MM.1S (cell line): ENCODE measurements around the gene LGALS14.
"Not testable (repeated sequence)": the region's sequence is repeated elsewhere in the genome, so short reads cannot be mapped to it uniquely, and the experiment has no call there.

ENCODE experiments used
- DNase-seq: peaks from one replicate; pipeline ENCODE4 v3.0.0-alpha.2; 2015
- H2AFZ ChIP-seq: fragments of 300-600 bp; sonication (generic); 2 replicates; pipeline ENCODE4 v1.6.0; 2016; ENCODE audit warnings: antibody characterized with exemption, low read length
- H3F3A ChIP-seq: fragments of 300-600 bp; sonication (generic); 2 replicates; pipeline ENCODE4 v1.6.1; 2016; ENCODE audit warnings: mild to moderate bottlenecking, antibody characterized with exemption, low read length, moderate library complexity, mixed read lengths; ENCODE audit not compliant: insufficient read depth
- H3K27ac ChIP-seq: fragments of 300-600 bp; sonication (generic); 2 replicates; pipeline ENCODE4 v1.5.1; 2016; ENCODE audit warnings: mild to moderate bottlenecking, low read length
- H3K27me3 ChIP-seq: fragments of 300-600 bp; sonication (generic); replicated peaks from 2 replicates; pipeline ENCODE4 v1.6.0; 2016; ENCODE audit warnings: low read length; ENCODE audit not compliant: insufficient read depth
- H3K36me3 ChIP-seq: fragments of 300-600 bp; sonication (generic); replicated peaks from 2 replicates; pipeline ENCODE4 v1.6.1; 2016; ENCODE audit warnings: mild to moderate bottlenecking, low read length, mixed read lengths; ENCODE audit not compliant: insufficient read depth
- H3K4me1 ChIP-seq: fragments of 300-600 bp; sonication (generic); 2 replicates; pipeline ENCODE4 v1.6.1; 2016; ENCODE audit warnings: low read length, mixed read lengths
- H3K4me2 ChIP-seq: fragments of 300-600 bp; sonication (generic); 2 replicates; pipeline ENCODE4 v1.6.0; 2016; ENCODE audit warnings: low read depth, low read length
- H3K4me3 ChIP-seq: fragments of 300-600 bp; sonication (generic); 2 replicates; pipeline ENCODE4 v1.5.1; 2016; ENCODE audit warnings: low read length, mixed read lengths
- H3K79me2 ChIP-seq: fragments of 300-600 bp; sonication (generic); 2 replicates; pipeline ENCODE4 v1.6.1; 2016; ENCODE audit warnings: mixed run types, low read length, mixed read lengths
- H3K9ac ChIP-seq: fragments of 300-600 bp; sonication (generic); 2 replicates; pipeline ENCODE4 v1.6.1; 2016; ENCODE audit warnings: low read length, mixed read lengths
- H3K9me2 ChIP-seq: fragments of 300-600 bp; sonication (generic); replicated peaks from 2 replicates; pipeline ENCODE4 v1.6.1; 2016; ENCODE audit warnings: mild to moderate bottlenecking, low read length, mixed read lengths; ENCODE audit not compliant: insufficient read depth
- H3K9me3 ChIP-seq: fragments of 300-600 bp; sonication (generic); replicated peaks from 2 replicates; pipeline ENCODE4 v1.6.1; 2016; ENCODE audit warnings: mild to moderate bottlenecking, low read length, mixed read lengths; ENCODE audit not compliant: insufficient read depth
- H4K20me1 ChIP-seq: fragments of 300-600 bp; sonication (generic); 2 replicates; pipeline ENCODE4 v1.6.1; 2016; ENCODE audit warnings: mild to moderate bottlenecking, low read length, moderate library complexity, mixed read lengths; ENCODE audit not compliant: insufficient read depth
- CTCF ChIP-seq: fragments of 300-600 bp; sonication (generic); IDR thresholded peaks from 2 replicates; pipeline ENCODE4 v1.5.1; 2016; ENCODE audit warnings: antibody characterized with exemption, low read length, mixed read lengths
- EZH2 ChIP-seq: fragments of 300-600 bp; sonication (generic); optimal IDR thresholded peaks from 2 replicates; pipeline ENCODE3; 2017; ENCODE audit warnings: low read depth, mild to moderate bottlenecking, antibody characterized with exemption, low read length, mixed read lengths
- EZH2phosphoT487 ChIP-seq: fragments of 300-600 bp; sonication (generic); IDR thresholded peaks from 2 replicates; pipeline ENCODE4 v1.6.1; 2018; ENCODE audit warnings: antibody characterized with exemption, low read length

The LGALS14 gene

GRCh38 chr19:39671739-39672363 is 32.4 kb upstream of the LGALS14 start:
- TF ChIP-seq EZH2phosphoT487 (no peak), CTCF (peak; percentile 71), EZH2 (no peak)
- Histone ChIP-seq H3K36me3 (no peaks in the 10 kb centered on the region), H3F3A (no peaks in the 10 kb centered on the region), H4K20me1 (no peaks in the 10 kb centered on the region), H2AFZ (no peak overlapping the region), H3K4me3 (no peak overlapping the region), H3K9ac (no peak overlapping the region), H3K9me3 (no peaks in the 10 kb centered on the region), H3K4me2 (peak overlapping the region; percentile 8; the same call in 1 of the 2 replicates), H3K4me1 (peaks cover 6% of the 10 kb centered on the region), H3K27me3 (no peaks in the 10 kb centered on the region), H3K79me2 (no peaks in the 10 kb centered on the region), H3K9me2 (no peaks in the 10 kb centered on the region), H3K27ac (no peak overlapping the region)
- DNase-seq: peak; percentile 83

- no peaks in the 10 kb centered on the region for H4K20me1 ChIP-seq
- no peak for DNase-seq
- H3K4me3 ChIP-seq: no peak overlapping the region
- H2AFZ ChIP-seq: no peak overlapping the region
- H3K79me2 ChIP-seq: no peaks in the 10 kb centered on the region
- TF ChIP-seq CTCF: no peak
- no peak for TF ChIP-seq EZH2phosphoT487
- TF ChIP-seq EZH2: no peak
- H3K9me2 ChIP-seq: no peaks in the 10 kb centered on the region
- H3K36me3 ChIP-seq: no peaks in the 10 kb centered on the region
- H3F3A ChIP-seq: no peaks in the 10 kb centered on the region
- H3K4me2 ChIP-seq: no peak overlapping the region
- H3K9ac ChIP-seq: no peak overlapping the region
- H3K27ac ChIP-seq: no peak overlapping the region
- H3K27me3 ChIP-seq: no peaks in the 10 kb centered on the region
- H3K9me3 ChIP-seq: no peaks in the 10 kb centered on the region
- H3K4me1 ChIP-seq: peaks cover 6% of the 10 kb centered on the region
Measured at GRCh38 chr19:39672473-39672872, 31.8 kb upstream of the LGALS14 start.

GRCh38 chr19:39673862-39674261 is 30.4 kb upstream of the LGALS14 start:
- peak; percentile 77 for DNase-seq
- not testable (repeated sequence) for H3K36me3 ChIP-seq, H2AFZ ChIP-seq, H3K9me2 ChIP-seq, H3K27ac ChIP-seq, H3K9ac ChIP-seq, H3K79me2 ChIP-seq, H4K20me1 ChIP-seq, H3K4me3 ChIP-seq, H3K27me3 ChIP-seq, H3K4me2 ChIP-seq, H3K9me3 ChIP-seq
- TF ChIP-seq CTCF: peak; percentile 55
- Histone ChIP-seq H3K4me1 (peaks cover 19% of the 10 kb centered on the region), H3F3A (peaks cover 11% of the 10 kb centered on the region)
